ENCODE data around the gene ZNF579. TPM values are rescaled to one million over a fixed set of nuclear protein-coding genes. Genes with fewer than 3 reads are reported as not detected.

Gene ZNF579
- total and polyA plus RNA-seq, 2 of the 13 experiments (the other 11 are each of a cell fraction or from before 2014, with no cell fraction given) = 2.1 to 2.9 TPM

- TF ChIP-seq CREB1 (IDR thresholded peaks at IDR 0.05) (no peak), CREB1 (CRISPR knock-in tag; IDR thresholded peaks at IDR 0.05) (0 out of 2 replicates have a peak, but pooled peaks have one; percentile 16), ZNF737 (CRISPR knock-in tag; IDR thresholded peaks at IDR 0.05; ENCODE audit: borderline replicate concordance) (no peak), BRCA1 (CRISPR knock-in tag; IDR thresholded peaks at IDR 0.05) (no peak), RNF219 (CRISPR knock-in tag; IDR thresholded peaks at IDR 0.05) (no peak), PAWR (CRISPR knock-in tag; IDR thresholded peaks at IDR 0.05; ENCODE audit: borderline replicate concordance) (no peak), CHCHD3 (CRISPR knock-in tag; IDR thresholded peaks at IDR 0.05) (no peak), ZNF792 (CRISPR knock-in tag; IDR thresholded peaks at IDR 0.05) (no peak), ZKSCAN5 (CRISPR knock-in tag; IDR thresholded peaks at IDR 0.05) (0 out of 2 replicates have a peak, but pooled peaks have one; percentile 52), HMGXB4 (CRISPR knock-in tag; IDR thresholded peaks at IDR 0.05; ENCODE audit: borderline replicate concordance in 1 of 2, low read depth in 1 of 2) (peak; percentile 77 to 84), CEBPB (IDR thresholded peaks at IDR 0.05; ENCODE audit: borderline replicate concordance, low read depth, low read length) (no peak), SP140L (CRISPR knock-in tag; IDR thresholded peaks at IDR 0.05; ENCODE audit: borderline replicate concordance) (no peak), YEATS4 (CRISPR knock-in tag; IDR thresholded peaks at IDR 0.05; ENCODE audit: borderline replicate concordance) (no peak; the same call in 1 of the 2 replicates), ZMYM2 (CRISPR knock-in tag; IDR thresholded peaks at IDR 0.05) (no peak), ZNF432 (CRISPR knock-in tag; IDR thresholded peaks at IDR 0.05; ENCODE audit: borderline replicate concordance) (no peak), ZNF558 (CRISPR knock-in tag; IDR thresholded peaks at IDR 0.05; ENCODE audit: borderline replicate concordance) (no peak), ZNF691 (CRISPR knock-in tag; IDR thresholded peaks at IDR 0.05; ENCODE audit: borderline replicate concordance, low read depth) (no peak), IRF9 (CRISPR knock-in tag; IDR thresholded peaks at IDR 0.05; ENCODE audit: borderline replicate concordance) (0 out of 2 replicates have a peak, but pooled peaks have one; percentile 42), GMEB1 (CRISPR knock-in tag; IDR thresholded peaks at IDR 0.05; ENCODE audit: borderline replicate concordance) (no peak), ZNF251 (CRISPR knock-in tag; IDR thresholded peaks at IDR 0.05) (no peak), SIN3A (IDR thresholded peaks at IDR 0.05; ENCODE audit: borderline replicate concordance, low read depth, low read length) (peak; percentile 43; the same call in 1 of the 2 replicates)
Observed at GRCh38 chr19:55605637-55606470, 25.2 kb upstream of the ZNF579 start, which contains the start of gene ZNF865 (continued).
